ENCODE data around the gene DRP2. TPM values are rescaled to one million over a fixed set of nuclear protein-coding genes. Genes with fewer than 3 reads are reported as not detected.

Gene DRP2
- 1.4 TPM for total RNA-seq (ENCODE audit: insufficient read depth, low replicate concordance)

DNA sequence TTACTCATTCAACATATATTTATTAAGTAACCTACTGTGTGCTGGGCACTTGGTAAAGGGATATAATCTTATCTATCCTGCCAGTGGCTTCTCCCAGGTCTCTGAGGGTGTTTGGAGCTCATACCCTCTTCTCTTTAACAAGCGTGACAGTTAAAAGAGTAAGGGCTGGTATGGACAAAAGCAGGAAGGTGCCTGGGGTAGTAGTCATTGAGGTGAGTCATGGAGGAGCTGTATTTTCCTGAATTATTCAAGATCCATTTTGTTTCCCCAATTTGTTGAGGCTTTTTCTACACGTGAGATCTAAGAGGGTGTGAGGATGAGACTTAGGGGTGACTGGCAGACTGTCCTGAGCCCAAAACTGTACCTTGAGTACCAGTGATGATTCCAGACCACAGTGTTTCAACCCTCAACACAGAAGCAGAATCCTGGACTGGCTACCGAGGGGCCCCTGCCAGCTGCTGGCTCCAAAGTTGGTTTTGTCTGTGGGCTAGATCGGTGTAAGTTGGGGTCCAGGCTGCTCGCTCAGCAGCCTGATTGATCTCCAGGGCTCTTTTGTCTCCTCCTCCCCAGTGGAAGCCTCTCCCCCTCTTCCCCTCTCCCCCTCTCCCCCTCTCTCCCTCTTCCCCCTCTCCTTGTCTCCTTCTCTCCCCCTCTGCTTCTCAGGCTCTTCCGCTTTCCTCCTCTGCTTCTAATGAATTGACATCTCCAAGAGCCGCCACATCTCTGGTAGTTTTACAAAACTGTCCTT lies at the start of gene DRP2:
Gene DRP2 (plus strand): TSS at position 671 of the 748 bp plus-strand sequence. CDS start 11,862 bp downstream, outside the sequence.
- DNase-seq (ENCODE audit: low spot score), result no peak

DNA sequence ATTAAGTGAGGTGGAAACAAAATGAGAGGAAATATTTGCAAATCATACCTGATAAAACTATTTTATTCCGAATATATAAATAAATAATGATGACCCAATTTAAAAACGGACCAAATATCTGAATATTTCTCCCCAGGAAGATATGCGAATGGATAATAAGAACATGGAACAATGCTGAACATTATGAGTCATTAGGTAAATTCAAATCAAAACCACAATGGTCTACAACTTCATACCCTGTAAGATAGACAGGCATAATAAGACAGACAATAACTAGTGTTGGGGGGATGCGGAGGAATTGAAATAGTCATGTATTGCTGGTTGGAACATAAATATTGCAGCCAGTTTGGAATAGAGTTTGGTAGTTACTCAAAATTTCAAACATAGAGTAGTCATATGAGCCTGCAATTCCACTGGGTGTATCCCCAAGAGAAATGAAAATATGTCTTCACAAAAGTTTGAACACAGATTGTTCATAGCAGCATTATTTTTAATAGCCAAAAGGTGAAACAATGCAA lies 47.6 kb upstream of the DRP2 start:
- no peak for DNase-seq (ENCODE audit: low spot score)

- no peak for DNase-seq (ENCODE audit: low spot score)
These were observed 43.1 kb upstream of the DRP2 start for GRCh38 chrX:101176439-101176838.

DNA sequence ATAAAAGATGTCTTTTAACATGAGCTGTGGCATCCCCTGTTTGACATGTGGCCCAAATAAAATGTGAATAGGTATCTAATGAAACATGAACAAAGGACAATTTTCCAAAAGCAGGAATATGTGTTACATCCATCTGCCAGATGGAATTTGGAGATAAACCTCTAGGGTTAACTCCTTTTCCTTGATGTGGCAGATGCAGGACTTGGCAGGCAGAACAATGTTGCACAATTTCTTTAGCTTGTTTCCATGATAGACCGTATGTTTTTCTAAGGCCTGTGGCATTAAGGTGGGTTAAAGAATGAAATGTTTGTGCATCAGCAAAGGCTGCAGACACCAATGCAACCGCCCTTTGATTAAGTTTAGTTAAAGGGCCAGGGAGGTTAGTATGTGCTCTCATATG lies 34.7 kb upstream of the DRP2 start:
- peak; percentile 84 for DNase-seq (ENCODE audit: low spot score)

GRCh38 chrX:101187961-101188360 lies 31.6 kb upstream of the DRP2 start:
- DNase-seq (ENCODE audit: low spot score), result peak; percentile 75

GRCh38 chrX:101190736-101191135 lies 28.9 kb upstream of the DRP2 start:
- DNase-seq (ENCODE audit: low spot score), result no peak

DNA sequence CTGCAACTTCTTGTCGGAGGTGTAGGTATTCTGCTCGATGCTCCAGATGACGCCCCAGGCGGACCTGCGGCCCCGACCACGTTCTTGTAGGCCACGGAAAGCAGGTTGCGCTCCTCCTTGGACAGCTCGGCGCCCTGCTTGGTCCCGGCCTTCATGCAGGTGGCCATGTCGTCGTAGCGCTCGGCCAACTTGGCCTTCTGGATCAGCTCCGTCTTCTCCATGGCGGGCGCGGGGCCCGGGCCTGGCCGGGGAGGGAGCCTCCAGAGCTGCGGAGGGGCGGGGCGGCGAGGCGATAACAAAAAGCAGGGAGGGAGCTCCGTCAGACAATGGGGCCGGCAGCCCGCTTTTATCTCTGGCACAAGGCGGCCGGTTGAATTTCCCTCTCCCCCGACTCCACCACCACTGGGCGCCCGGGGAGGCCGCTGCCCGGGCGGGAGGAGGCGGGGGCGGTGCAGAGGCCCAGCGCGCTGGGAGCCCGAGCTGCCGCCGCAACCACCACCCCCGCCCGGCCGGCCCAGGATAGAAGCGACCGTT lies 28.3 kb upstream of the DRP2 start:
- DNase-seq (ENCODE audit: low spot score), result no peak

DNA sequence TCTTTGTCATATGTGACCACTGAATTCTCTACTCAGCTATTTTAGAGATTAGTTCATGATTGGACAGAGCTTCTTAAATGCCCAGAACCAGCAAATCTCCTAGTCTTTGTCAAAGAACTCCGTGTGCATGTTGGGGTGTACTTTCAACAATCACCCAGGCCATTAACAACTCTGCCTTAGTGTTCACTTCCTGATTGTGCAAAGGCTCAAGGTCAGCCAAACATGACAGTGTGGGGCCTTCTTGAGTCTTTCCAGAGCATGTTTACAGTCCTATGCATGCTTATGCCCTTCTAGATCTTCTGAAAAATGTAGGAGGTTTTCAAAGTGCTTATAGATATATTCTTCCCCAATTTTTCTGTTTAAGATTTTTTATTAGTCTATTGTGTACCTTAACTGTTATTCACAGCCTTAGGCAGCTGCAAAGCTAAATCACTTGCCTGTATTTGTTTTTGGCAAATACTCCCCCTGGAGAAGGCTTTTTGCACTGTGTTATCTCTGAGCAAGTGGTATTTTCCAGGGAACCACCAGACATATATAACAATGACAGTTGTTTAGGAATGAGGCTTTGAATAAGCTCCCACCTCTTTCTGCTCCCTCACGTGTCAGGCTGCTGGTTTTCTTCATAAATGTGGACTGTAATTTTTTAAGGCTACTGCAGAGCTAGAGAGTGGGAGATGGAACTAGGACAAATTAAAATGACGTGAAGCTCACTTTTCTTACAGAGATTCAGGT lies 24.0 kb upstream of the DRP2 start:
- no peak for DNase-seq (ENCODE audit: low spot score)

- DNase-seq (ENCODE audit: low spot score), result peak; percentile 23
These were observed 15.7 kb upstream of the DRP2 start for GRCh38 chrX:101203761-101204351.

DNA sequence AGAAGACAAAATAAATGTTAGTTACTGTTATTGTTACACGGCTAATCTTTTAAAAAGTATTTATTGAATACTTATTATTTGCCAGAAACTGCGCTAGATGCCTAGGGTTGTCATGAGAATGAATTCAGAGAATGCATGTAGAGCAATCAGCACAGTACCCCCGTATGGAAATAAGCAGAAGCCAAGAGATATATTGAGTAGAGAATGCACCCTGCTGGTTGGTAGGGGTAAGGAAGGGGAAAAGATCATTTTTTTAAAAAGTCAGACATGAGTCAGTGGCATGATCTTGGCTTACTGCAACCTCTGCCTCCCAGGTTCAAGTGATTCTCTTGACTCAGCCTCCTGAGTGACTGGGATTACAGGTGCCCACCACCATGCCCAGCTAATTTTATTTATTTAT lies 13.1 kb upstream of the DRP2 start:
- peak; percentile 35 for DNase-seq (ENCODE audit: low spot score)

DNA sequence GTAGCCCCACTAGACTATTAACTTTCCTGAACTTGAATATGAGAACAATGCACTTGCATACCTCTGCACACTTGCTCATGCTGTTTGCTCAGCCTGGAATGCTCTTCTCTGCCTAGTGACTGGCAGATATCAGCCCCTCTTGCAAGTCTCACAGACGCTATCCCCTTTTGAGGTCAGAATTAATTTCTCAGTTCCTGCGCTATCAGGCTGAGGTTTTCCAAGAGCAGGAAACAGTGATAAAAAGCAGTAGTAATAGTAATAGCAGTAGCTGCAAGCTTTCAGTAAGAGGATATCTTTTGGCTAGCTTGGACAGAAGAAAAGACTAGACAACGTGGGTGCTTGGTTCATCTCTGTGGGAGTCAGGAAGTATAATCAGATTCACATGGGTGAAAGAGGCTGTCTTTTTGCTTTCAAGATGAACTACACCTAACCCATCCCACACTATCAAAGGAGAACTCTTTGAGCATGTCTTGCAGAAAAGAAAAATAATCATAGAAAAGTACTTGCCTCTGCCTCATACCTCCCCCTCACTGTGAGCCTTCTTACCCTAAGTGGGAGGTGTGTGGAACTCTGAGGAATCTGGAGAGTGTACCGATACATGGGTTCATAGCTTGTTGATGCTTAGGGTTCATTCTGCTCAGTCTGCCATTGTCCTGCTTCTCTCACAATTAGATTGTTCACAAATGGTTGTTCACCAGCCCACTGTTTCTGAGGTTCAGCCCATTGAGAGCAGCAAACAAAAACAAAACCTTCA lies 11.3 kb upstream of the DRP2 start:
- no peak for DNase-seq (ENCODE audit: low spot score)

DNA sequence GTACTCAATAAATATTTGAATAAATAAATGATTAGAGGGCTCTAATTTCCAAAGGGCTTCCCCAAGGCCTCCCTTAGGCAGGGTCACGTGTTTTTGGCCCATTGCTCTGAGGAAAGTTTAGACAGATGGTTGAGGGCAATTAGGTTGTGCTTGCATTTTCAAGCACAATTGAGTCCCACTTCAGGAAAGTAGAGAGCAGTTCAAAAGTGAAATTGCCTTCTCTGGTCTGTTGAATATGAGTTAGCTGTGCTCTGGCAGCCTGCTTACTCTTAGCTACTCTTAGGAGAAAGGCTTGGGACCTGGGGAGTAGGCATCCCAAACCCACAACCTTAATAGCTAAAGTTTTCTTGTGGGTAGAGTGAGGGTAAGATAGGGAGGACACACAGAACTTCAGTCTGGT lies 9.0 kb upstream of the DRP2 start:
- DNase-seq (ENCODE audit: low spot score), result no peak

DNA sequence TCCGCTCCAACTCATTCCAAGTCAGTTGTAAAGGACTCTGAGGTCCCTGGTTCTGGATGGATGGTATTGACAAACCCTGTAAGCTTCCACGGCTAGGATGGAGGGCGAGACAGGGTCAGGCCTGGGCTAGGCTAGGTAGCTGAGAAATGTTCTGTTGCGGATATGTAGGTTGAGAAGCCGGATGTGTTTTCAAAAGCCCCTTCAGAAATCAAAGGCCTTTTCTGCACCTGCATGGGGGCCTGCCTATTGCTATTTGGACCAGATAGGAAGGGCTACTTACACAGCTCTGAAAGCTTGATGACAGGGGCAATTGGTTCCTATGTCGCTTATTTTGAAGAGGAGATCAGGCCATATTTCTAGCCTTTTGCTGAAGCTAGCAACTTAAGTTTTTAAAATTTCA lies 1.9 kb upstream of the DRP2 start:
- no peak for DNase-seq (ENCODE audit: low spot score)

DNA sequence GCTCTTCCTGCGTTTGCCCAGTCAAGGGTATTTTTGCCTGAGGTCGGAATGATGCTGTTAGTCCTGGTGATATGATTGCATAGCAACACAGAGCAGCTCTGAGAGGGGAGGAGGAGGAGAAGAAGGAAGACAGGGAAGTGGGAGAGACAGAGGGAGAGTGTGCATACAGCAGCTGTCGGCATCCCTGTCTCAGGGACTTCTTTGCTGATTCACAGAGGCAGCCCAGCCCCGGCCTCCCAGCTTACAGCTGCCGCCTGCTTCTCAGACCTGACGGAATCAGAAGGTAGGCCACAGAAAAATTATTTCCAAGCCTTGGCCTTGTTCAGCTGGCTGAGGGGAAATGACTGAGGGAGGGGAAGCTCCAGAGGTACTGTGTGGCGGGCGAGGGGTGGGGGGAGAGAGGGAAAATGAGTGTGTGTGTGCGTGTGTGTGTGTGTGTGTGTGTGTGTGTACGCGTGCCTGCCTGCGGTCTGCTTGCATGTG lies 319 bp downstream of the DRP2 start:
- peak; percentile 59 for DNase-seq (ENCODE audit: low spot score)

DNA sequence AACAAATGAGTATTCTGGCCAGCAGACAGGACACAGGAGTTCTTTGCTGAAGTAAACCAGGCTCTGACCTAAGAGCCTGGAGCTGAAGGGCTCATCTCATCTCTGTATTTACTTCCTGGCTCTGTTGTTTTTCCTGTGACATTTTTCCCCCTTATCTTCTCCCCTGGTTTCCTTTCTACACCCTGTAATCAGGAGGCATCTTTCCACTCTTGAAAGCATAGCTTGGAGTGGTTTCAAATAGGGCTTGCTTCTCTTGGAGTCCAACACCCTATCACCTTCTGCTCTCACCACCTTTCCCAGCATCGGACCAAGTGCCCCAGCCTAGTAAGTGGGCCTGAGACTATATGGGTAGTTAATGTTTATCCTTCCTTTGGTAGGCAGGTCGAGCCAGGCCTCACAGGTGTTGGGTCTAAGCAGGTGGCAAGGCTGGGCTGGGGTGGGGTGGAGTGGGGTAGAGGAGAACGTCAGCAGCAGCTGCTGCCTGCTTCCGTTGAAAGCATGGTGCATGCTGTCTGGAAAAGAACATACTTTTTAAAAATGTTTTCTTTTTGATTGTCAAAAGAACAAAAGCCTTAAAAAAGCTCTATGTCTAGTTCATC lies 1.2 kb downstream of the DRP2 start:
- DNase-seq (ENCODE audit: low spot score), result no peak

DNA sequence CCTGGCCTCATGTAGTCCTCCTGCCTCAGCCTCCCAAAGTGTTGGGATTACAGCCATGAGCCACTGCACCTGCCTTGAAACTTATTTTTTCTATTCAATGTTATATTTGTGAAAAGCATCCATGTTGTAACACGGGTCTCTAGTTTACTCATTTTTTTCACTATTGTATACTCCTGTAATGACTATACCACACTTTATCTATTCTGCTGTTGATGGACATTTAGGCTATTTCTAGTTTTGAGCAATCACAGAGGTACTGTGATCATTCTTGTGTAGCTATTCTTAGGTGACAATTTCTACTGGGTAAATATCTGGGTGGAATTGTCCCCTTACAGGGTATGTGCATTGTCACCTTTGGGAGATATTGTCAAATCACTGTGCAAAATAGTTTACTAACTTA lies 3.6 kb downstream of the DRP2 start:
- no peak for DNase-seq (ENCODE audit: low spot score)

DNA sequence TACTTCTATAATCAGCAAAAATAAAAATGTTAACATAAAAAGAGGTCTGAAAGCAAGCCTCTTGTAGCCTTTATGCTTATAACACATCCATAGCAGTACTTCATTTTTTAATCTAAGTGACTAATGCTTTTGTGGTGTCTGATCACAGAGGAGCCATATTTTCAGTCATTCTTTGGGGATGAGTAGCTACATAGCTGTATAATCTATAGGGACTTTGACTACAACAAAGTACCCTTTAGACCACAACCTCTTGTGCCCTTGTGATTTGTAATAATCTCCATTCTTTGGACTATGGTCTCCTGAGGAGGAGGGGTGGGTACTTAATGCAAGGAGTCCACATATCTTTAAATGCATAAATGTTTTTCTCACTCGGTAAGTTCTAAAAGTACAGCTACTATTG lies 9.6 kb downstream of the DRP2 start:
- no peak for DNase-seq (ENCODE audit: low spot score)

DNA sequence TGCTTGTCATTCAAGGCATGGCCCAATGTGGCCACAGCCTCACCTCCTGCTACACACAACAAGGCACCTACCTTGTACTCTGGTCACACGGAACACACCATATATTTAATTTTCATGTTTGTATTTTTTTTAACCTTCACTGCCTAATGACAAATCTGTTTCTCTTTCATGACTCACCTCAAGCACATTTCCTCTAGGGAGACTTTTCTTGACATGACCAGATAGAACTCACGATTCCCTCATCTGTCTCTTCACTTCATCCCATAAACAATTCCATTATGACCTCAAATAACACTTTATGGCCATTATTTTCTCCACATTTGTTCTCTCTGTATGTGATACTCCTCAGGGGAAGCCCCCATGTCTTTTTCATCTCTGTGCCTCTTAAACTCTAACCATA lies 11.1 kb downstream of the DRP2 start:
- DNase-seq (ENCODE audit: low spot score), result no peak

- DNase-seq (ENCODE audit: low spot score), result no peak
These were observed 11.5 kb downstream of the DRP2 start for GRCh38 chrX:101231080-101231479.

DNA sequence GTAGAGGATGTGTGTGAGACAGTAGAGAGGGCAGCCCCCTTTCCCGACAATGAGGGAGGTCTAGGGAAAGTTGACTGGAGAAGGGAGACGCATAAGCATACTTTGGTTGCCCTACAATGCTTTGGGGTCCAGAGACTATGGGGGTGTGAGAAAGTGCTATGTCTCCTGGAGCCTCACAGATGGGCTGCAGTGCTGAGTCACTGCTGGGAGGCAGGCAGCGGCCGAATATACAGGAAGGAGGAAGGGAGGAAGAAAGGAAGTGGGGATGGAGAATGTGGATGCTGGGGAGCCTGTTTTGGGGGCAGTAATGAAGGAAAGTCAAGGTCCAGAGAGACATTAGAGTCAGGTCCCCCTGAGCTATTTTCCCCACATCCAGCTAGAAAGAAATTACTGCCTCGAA lies 12.7 kb downstream of the DRP2 start:
- DNase-seq (ENCODE audit: low spot score), result no peak

DNA sequence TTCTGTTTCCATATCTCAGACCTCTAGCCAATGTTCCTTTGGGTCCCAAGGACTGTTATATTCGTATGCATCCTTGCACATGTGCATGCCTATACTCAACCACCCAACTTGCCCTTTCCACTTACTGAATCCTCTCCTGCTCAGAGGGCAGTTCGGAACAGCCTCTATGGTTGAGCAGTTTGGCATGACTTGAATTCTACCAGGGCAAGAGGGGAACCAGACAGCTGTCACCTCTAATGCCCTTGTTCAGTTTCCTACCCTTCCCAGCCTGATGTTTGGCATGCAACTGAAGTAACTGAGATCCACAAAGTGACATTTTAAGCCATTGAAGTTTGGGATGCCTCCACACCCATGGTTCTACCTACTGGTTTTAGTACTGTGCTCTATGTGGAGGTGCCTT lies 17.5 kb downstream of the DRP2 start:
- DNase-seq (ENCODE audit: low spot score), result no peak

Data from umbilical cord (tissue), 2 donors.